Psoas muscle (tissue), 8 donors: ENCODE data around the gene EEFSEC. TPM values are rescaled to one million over a fixed set of nuclear protein-coding genes. Genes with fewer than 3 reads are reported as not detected.
A peak's percentile ranks its signal among the peaks of the same experiment; 100 is the strongest.

Source experiments
- ATAC-seq, 4 donors: fragments of 200-7000 bp; cut with Tn5 transposase; one replicate each; pipeline ENCODE4 v1.9.1; 2020; ENCODE audit warnings: moderate library complexity in 3 of 4, mild to moderate bottlenecking in 2 of 4
- DNase-seq, 2 donors: peaks; one replicate each; pipeline ENCODE4 v3.0.0-alpha.2; 2020
- H3K27ac ChIP-seq: fragments of 200-600 bp; one replicate; pipeline ENCODE4 v1.8.0; 2022
- H3K27me3 ChIP-seq, 3 donors: fragments of 200-600 bp in 1 of 3; one replicate each; pipeline versions ENCODE4 v1.6.1 to v1.8.0; 2013 to 2022; ENCODE audit warnings: low read length in 2 of 3, mild to moderate bottlenecking in 2 of 3, moderate library complexity in 1 of 3; ENCODE audit not compliant: insufficient read depth in 3 of 3
- H3K36me3 ChIP-seq, 2 donors: fragments of 200-600 bp in 1 of 2; one replicate each; pipeline versions ENCODE4 v1.6.1 to v1.8.0; 2013 to 2022; ENCODE audit warnings: low read depth in 1 of 2, mild to moderate bottlenecking in 1 of 2, moderate library complexity in 1 of 2; ENCODE audit not compliant: insufficient read depth in 1 of 2
- H3K4me1 ChIP-seq: fragments of 200-600 bp; one replicate; pipeline ENCODE4 v1.8.0; 2022
- H3K4me3 ChIP-seq: fragments of 200-600 bp; one replicate; pipeline ENCODE4 v1.8.0; 2022; ENCODE audit warnings: mild to moderate bottlenecking
- H3K9me3 ChIP-seq: fragments of 200-600 bp; one replicate; pipeline ENCODE4 v1.8.0; 2022
- WGBS, 3 donors: extraction: QIAGEN DNeasy Blood & Tissue Kit; methylation state at CpG; one replicate each; pipeline versions ENCODE4 v1.1.6 to v1.1.7; 2013; 5-methylcytosine and 5-hydroxymethylcytosine counted together
- intact Hi-C, 2 donors: fragments of 100-400 bp; cut with DNase I; formaldehyde crosslinking; loops; one replicate each; pipeline versions ENCODE4 v1.11.0 to v1.14.2; 2022
- polyA plus RNA-seq, 3 donors: library from polyadenylated mRNA; stranded (reverse); fragments of 200-250 nt; gene quantifications; one replicate each; pipeline ENCODE4 v1.2.3, GENCODE V29; 2013
- total RNA-seq, 4 donors: library from RNA; stranded (reverse); fragmentation: NEBNext Ultra II Directional in 2 of 4; extraction: Animal tissue kit (Norgen Biotek cat#: 25700) in 2 of 4; gene quantifications; one replicate each; pipeline versions ENCODE4 v1.2.1 to v1.2.4, GENCODE V29; 2021 to 2023
- TF ChIP-seq, protein P1 (sequence below): fragments of 200-600 bp; IDR thresholded peaks from one replicate; pipeline ENCODE4 v1.8.0; 2022; ENCODE audit warnings: antibody characterized with exemption
- donor health status: healthy with polysubstance abuse.
- donor health status: DM: no; HTN: no; CAD: no; lungs with moderate emphysema.
- donor health status: Bipolar disorder and iron deficiency.
- donor health status: healthy.
- donor health status: DM: yes; HTN: yes; CAD: no.
- donor health status: DM: no; HTN: no; CAD: no.
- donor health status: DM: no; HTN: no; CAD: no.
- donor health status: DM: yes; HTN: yes; CAD: no.

Gene EEFSEC
- total and polyA plus RNA-seq, 7 donors = 10.7 to 18.9 (median 14.0) TPM

GRCh38 chr3:128392818-128393544 is 239.7 kb downstream of the EEFSEC start:
- Histone ChIP-seq H3K4me3 (no peak overlapping the region), H3K4me1 (peaks cover 12% of the 10 kb centered on the region), H3K27ac (no peak overlapping the region), H3K36me3 (no peaks in the 10 kb centered on the region), H3K27me3 (no peaks in the 10 kb centered on the region), H3K9me3 (no peaks in the 10 kb centered on the region)
- WGBS, 3 donors = 58 to 76% (median 62%) methylated on average over 7 of the region's 7 CpGs
- intact Hi-C loops = no loop called here
- ATAC-seq = peak; percentile 59 to 82 (median 77)
- TF ChIP-seq, protein P1, sequence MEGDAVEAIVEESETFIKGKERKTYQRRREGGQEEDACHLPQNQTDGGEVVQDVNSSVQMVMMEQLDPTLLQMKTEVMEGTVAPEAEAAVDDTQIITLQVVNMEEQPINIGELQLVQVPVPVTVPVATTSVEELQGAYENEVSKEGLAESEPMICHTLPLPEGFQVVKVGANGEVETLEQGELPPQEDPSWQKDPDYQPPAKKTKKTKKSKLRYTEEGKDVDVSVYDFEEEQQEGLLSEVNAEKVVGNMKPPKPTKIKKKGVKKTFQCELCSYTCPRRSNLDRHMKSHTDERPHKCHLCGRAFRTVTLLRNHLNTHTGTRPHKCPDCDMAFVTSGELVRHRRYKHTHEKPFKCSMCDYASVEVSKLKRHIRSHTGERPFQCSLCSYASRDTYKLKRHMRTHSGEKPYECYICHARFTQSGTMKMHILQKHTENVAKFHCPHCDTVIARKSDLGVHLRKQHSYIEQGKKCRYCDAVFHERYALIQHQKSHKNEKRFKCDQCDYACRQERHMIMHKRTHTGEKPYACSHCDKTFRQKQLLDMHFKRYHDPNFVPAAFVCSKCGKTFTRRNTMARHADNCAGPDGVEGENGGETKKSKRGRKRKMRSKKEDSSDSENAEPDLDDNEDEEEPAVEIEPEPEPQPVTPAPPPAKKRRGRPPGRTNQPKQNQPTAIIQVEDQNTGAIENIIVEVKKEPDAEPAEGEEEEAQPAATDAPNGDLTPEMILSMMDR = no peak
- DNase-seq = no peak

- Histone ChIP-seq H3K9me3 (no peaks in the 10 kb centered on the region), H3K36me3 (no peaks in the 10 kb centered on the region), H3K4me3 (no peak overlapping the region), H3K27ac (no peak overlapping the region), H3K27me3 (no peaks in the 10 kb centered on the region), H3K4me1 (peaks cover 12% of the 10 kb centered on the region)
- intact Hi-C loops = no loop called here
- TF ChIP-seq, protein P1 = no peak
- WGBS, 3 donors = 91 to 100% (median 95%) methylated on average over 8 to 9 of the region's 9 CpGs
- DNase-seq (no peak), ATAC-seq (no peak)
Observed at GRCh38 chr3:128394033-128394432, 240.8 kb downstream of the EEFSEC start.

GRCh38 chr3:128395046-128395445 is 241.8 kb downstream of the EEFSEC start:
- no peak overlapping the region for H3K27ac ChIP-seq
- no peak overlapping the region for H3K4me3 ChIP-seq
- ATAC-seq (no peak), DNase-seq (no peak)
- intact Hi-C loops = no loop called here
- TF ChIP-seq, protein P1 = no peak
- no peaks in the 10 kb centered on the region for H3K27me3 ChIP-seq
- WGBS, 3 donors = 83 to 87% (median 84%) methylated on average over 6 of the region's 6 CpGs
- H3K4me1 ChIP-seq = peaks cover 12% of the 10 kb centered on the region
- H3K9me3 ChIP-seq = no peaks in the 10 kb centered on the region
- H3K36me3 ChIP-seq = no peaks in the 10 kb centered on the region

- Histone ChIP-seq H3K9me3 (no peaks in the 10 kb centered on the region), H3K4me1 (peaks cover 12% of the 10 kb centered on the region), H3K27me3 (no peaks in the 10 kb centered on the region), H3K36me3 (no peaks in the 10 kb centered on the region), H3K27ac (no peak overlapping the region), H3K4me3 (no peak overlapping the region)
- 68 to 83% (median 73%) methylated on average over 9 of the region's 9 CpGs for WGBS, 3 donors
- ATAC-seq (peak in 1 of 4 donors; percentile 35), DNase-seq (peak; percentile 66 to 82)
- TF ChIP-seq, protein P1 = no peak
- intact Hi-C loops = no loop called here
Observed at GRCh38 chr3:128395500-128396162, 242.3 kb downstream of the EEFSEC start.
